Adrenal gland (tissue), 5 donors: ENCODE data around the gene SLC12A6.

Source experiments
- POLR2A ChIP-seq, 2 donors: fragments of 450-650 bp; IDR thresholded peaks; one replicate each; pipeline ENCODE4 v1.6.1; 2017; ENCODE audit warnings: antibody characterized with exemption in 2 of 2, mild to moderate bottlenecking in 2 of 2, moderate library complexity in 1 of 2
- TF ChIP-seq, protein P1 (sequence below), 6 experiments: fragments of 450-650 bp in 4 of 6; fragments of 200-600 bp in 2 of 6; sonication (generic) in 1 of 6; IDR thresholded peaks; 1 replicate in 5 of 6; 2 replicates in 1 of 6; pipeline versions ENCODE4 v1.5.1 to v1.8.0; 2016 to 2021; ENCODE audit warnings: antibody characterized with exemption in 6 of 6, mild to moderate bottlenecking in 2 of 6, moderate library complexity in 1 of 6
- donor health status: DM: no; HTN: no; CAD: no.

DNA sequence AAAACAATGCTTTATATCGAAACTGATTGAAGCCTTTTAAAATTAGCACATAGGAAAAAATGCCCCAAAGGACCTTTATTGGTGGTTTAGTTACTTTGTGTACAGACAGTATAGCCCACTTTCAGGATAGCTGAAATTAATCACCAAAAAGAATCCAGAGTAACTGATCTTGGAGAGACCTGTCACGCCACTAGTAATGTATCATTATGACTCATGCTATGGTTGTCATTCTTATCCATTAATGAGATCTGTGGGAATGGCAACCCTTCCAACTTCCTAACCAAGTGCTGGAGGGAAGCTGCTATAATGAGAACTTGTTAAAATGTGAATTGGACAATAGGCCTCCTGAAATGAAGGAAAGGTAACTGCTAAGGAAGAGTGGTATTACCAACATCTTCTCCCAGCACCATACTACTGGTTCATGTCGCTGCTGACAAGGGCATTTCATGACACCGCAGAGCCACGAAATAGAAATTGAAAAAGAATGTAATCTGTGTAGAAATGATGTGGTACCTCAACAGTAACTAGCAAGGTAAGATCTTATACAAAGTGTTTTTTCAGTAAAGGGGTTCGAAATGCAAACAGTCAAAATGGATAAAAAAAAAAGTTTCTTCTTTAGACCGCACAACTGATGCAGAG lies 119.9 kb downstream of the SLC12A6 start:
- TF ChIP-seq, protein P1, sequence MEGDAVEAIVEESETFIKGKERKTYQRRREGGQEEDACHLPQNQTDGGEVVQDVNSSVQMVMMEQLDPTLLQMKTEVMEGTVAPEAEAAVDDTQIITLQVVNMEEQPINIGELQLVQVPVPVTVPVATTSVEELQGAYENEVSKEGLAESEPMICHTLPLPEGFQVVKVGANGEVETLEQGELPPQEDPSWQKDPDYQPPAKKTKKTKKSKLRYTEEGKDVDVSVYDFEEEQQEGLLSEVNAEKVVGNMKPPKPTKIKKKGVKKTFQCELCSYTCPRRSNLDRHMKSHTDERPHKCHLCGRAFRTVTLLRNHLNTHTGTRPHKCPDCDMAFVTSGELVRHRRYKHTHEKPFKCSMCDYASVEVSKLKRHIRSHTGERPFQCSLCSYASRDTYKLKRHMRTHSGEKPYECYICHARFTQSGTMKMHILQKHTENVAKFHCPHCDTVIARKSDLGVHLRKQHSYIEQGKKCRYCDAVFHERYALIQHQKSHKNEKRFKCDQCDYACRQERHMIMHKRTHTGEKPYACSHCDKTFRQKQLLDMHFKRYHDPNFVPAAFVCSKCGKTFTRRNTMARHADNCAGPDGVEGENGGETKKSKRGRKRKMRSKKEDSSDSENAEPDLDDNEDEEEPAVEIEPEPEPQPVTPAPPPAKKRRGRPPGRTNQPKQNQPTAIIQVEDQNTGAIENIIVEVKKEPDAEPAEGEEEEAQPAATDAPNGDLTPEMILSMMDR (IDR thresholded peaks at IDR 0.05), result no peak
- no peak for TF ChIP-seq POLR2A (IDR thresholded peaks at IDR 0.05)
